ENCODE results near the gene PRKG1. TPM values are rescaled to one million over a fixed set of nuclear protein-coding genes. Genes with fewer than 3 reads are reported as not detected.
A peak's percentile ranks its signal among the peaks of the same experiment; 100 is the strongest.
"Not testable (repeated sequence)": the region's sequence is repeated elsewhere in the genome, so short reads cannot be mapped to it uniquely, and the experiment has no call there.

PRKG1 gene
- total RNA-seq, 2 donors from 2014 or later: 0.42 TPM; not detected in 1

DNA sequence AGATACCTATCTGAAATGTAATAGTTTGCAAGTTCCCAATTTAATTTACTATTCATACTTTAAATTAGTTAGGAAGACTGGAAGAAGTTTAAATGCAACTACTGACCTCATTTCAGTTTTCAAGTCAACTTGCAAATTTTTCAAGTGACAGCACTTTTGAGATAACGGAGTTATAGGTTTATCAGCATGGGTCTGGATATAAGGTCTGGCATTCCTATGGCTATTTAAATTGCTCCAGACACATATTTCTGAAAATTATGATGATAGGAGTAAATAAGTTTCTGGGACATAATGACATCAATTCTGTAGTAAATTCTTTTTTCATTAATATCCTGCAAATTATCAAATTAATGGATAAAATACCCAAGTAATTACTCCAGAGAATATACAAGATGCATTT lies 251.9 kb downstream of the PRKG1 start:
- no peak overlapping the region for H3K27ac Mint-ChIP-seq
- no peaks in the 10 kb centered on the region for H3K36me3 Mint-ChIP-seq (ENCODE audit: low read depth)
- H3K4me3 Mint-ChIP-seq: no peak overlapping the region
- no peaks in the 10 kb centered on the region for H3K4me1 Mint-ChIP-seq
- H3K27me3 Mint-ChIP-seq: no peaks in the 10 kb centered on the region
- peaks cover 3% of the 10 kb centered on the region for H3K9me3 Mint-ChIP-seq
- ATAC-seq (replicated peaks): no peak

DNA sequence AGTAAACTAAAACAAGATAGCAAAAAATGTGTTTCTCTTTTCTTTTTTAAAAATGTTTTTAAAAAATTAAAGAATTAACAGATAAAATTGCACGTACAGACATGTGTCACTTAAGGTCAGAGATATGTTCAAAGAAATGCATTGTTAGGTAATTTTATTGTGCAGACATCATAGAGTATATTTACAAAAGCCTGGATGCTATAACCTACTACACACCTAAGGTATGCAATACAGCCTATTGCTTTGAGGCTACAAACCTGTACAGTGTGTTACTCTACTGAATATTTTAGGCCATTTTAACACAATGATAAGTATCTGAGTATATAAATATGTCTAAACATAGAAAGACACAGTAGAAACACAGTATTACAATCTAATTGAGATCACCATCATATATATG lies 253.1 kb downstream of the PRKG1 start:
- Mint-ChIP-seq H3K4me3 (no peak overlapping the region), H3K36me3 (ENCODE audit: low read depth) (no peaks in the 10 kb centered on the region), H3K27ac (no peak overlapping the region), H3K27me3 (no peaks in the 10 kb centered on the region), H3K4me1 (no peaks in the 10 kb centered on the region), H3K9me3 (peaks cover 3% of the 10 kb centered on the region)
- no peak for ATAC-seq (replicated peaks)

DNA sequence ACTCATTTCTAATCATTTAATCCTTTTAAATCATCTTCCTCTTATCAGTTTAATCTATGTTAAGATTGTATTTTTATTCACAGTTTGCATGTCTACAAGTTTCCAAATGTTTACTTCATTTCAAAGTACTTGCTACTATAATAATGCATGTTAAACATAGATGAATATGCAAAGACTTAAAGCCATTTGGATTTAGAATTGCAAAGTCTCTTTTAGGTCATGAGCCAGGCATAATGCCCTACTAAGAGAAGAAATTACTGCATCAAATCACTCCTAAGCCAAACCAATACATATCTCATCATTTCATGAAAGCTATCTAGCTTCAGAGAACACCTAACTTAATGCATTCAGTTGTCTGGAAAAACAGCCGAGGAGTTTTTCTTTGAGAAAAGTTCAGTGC lies 266.1 kb downstream of the PRKG1 start:
- no peak for ATAC-seq (replicated peaks)
- Mint-ChIP-seq H3K27ac (peak overlapping the region; percentile 36), H3K4me3 (peak overlapping the region; percentile 3), H3K4me1 (peaks cover 5% of the 10 kb centered on the region), H3K9me3 (peaks cover 6% of the 10 kb centered on the region), H3K27me3 (no peaks in the 10 kb centered on the region), H3K36me3 (ENCODE audit: low read depth) (no peaks in the 10 kb centered on the region)

DNA sequence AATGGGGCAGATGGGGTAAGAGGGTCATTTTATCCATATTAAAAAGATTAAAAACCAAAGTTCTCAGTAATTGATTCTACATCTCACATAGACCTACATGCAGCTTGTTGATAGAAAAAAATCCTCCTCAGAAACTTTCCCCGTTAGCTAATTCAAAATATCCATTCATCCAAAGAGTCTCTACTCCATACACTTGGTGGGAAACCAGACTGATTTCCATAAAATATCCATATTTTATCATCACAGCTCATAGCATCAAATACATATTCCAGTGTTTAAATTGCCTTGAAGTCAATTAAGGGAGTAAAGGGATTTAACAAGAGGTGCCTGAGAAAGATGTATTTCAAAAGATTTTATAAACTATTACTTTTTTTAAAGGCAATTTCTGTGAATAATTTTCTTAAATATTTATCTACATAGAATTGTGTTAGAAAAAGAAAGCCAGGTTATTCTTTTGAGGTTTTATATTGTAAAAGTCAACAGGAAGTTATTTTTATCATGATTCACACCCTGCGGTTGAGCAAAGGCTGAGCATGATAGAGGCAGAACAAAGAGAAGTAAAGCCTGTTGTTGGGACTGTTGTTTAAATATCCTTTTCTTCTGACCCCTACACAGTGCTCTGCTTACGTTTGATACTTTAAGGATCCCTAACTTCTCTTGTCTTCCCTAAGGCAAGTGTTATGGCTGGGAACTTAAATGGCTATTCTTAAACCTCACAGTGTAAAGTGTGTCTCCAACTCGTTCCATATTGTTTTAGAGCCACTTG lies 266.7 kb downstream of the PRKG1 start:
- ATAC-seq (replicated peaks): peak; percentile 70
- H3K27me3 Mint-ChIP-seq: no peaks in the 10 kb centered on the region
- peak overlapping the region; percentile 55 for H3K4me3 Mint-ChIP-seq
- H3K9me3 Mint-ChIP-seq: peaks cover 6% of the 10 kb centered on the region
- peak overlapping the region; percentile 92 for H3K27ac Mint-ChIP-seq
- peaks cover 5% of the 10 kb centered on the region for H3K4me1 Mint-ChIP-seq
- no peaks in the 10 kb centered on the region for H3K36me3 Mint-ChIP-seq (ENCODE audit: low read depth)

DNA sequence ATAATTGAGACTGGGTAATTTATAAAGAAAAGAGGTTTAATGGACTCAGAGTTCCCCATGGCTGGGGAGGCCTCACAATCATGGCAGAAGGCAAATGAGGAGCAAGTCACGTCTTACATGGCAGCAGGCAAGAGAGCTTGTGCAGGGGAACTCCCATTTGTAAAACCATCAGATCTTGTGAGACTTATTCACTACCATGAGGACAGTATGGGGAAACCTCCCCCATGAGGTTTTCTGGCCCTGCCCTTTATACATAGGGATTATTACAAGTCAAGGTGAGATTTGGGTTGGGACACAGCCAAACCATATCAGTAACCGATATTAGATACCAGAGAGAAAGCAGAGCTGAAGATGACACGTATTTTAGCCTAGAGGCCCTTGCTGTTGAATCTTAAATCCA lies 267.5 kb downstream of the PRKG1 start:
- not testable (repeated sequence) for H3K27me3 Mint-ChIP-seq; H3K36me3 Mint-ChIP-seq (ENCODE audit: low read depth); H3K9me3 Mint-ChIP-seq; H3K4me1 Mint-ChIP-seq
- peak; percentile 79 for ATAC-seq (replicated peaks)
- Mint-ChIP-seq H3K4me3 (peak overlapping the region; percentile 55), H3K27ac (peak overlapping the region; percentile 92)

DNA sequence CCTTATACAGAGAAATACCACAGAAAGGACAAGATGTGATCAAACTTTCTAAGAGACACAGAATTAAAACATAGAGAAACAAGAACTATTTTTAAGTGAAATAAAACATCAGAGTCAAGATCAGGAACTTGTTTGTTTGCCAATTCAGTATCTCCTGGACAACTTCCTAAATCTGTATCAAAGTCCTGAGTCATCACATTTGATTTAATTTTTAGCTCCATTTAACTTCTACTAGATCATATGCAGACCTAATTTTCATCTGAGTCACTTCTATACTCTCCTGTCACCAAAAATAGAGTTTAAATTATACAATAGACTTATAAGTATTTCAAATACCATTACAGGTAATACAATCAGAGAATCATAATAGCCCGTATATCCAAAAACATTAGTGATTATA lies 268.1 kb downstream of the PRKG1 start:
- Mint-ChIP-seq H3K27me3 (no peaks in the 10 kb centered on the region), H3K36me3 (ENCODE audit: low read depth) (no peaks in the 10 kb centered on the region), H3K4me3 (no peak overlapping the region), H3K27ac (no peak overlapping the region), H3K9me3 (peaks cover 6% of the 10 kb centered on the region), H3K4me1 (peaks cover 5% of the 10 kb centered on the region)
- no peak for ATAC-seq (replicated peaks)

DNA sequence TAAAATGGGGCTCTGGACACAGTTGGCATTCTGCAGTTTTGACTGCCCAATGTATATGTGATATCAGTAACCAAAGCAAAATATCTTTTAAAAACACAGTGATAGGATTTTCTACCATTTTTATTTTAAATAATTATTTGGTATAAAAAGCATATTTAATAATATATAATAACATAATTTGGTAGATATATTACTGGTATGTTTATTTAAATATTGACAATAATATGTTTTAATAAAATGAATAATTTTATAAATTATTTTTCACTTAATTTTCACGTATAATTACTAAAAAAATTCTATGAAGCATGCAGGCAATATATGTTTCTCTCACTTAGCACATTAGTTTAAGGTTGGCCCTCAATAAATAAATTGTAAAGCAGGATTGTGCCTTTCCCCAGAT lies 269.1 kb downstream of the PRKG1 start:
- ATAC-seq (replicated peaks): no peak
- no peaks in the 10 kb centered on the region for H3K27me3 Mint-ChIP-seq
- H3K27ac Mint-ChIP-seq: no peak overlapping the region

DNA sequence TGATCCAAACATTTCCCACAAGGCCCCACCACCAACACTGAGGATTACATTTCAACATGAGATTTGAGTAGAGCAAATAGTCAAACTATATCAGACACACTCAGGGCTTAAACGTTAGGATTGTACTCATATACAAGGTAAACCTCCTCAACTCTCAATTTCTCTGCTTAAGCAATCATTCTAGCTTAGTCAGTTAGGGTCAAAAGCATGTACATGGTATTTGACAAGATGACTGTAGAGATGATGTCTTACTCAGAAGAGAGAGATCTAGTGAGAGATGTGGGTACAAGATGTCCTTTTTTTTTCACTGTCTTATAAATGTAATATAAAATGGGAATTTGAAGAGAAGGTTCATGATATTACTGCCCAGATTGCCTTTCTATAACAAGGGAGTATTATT lies 270.1 kb downstream of the PRKG1 start:
- Mint-ChIP-seq H3K27me3 (no peaks in the 10 kb centered on the region), H3K36me3 (ENCODE audit: low read depth) (no peaks in the 10 kb centered on the region), H3K4me3 (no peak overlapping the region), H3K4me1 (peaks cover 5% of the 10 kb centered on the region), H3K27ac (no peak overlapping the region), H3K9me3 (peaks cover 6% of the 10 kb centered on the region)
- no peak for ATAC-seq (replicated peaks)

More for the DNA sequence above, 269.1 kb downstream of the PRKG1 start:
- no peaks in the 10 kb centered on the region for H3K36me3 Mint-ChIP-seq (ENCODE audit: low read depth)
- peaks cover 6% of the 10 kb centered on the region for H3K9me3 Mint-ChIP-seq
- no peak overlapping the region for H3K4me3 Mint-ChIP-seq
- peaks cover 5% of the 10 kb centered on the region for H3K4me1 Mint-ChIP-seq

DNA sequence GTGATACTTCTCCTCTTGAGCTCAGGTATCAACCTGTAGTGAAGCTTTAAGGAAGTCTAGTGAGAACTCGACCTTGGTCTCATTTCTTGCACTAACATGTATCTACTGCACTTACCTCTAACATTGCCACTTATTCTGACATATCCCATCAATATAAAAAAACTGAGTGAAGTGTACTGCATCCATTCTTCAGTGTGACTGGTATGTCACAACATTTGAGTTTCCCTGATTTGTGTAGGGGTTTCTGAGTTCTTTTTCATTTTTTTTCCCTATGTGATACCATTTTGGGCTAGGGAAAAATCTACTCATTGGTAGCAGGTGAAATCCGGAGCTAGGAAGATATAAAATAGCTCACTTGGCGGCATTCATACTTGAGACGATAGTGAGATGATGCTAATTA lies 274.3 kb downstream of the PRKG1 start:
- H3K4me3 Mint-ChIP-seq: no peak overlapping the region
- H3K4me1 Mint-ChIP-seq: no peaks in the 10 kb centered on the region
- no peak overlapping the region for H3K27ac Mint-ChIP-seq
- H3K36me3 Mint-ChIP-seq (ENCODE audit: low read depth): no peaks in the 10 kb centered on the region
- no peaks in the 10 kb centered on the region for H3K27me3 Mint-ChIP-seq
- no peaks in the 10 kb centered on the region for H3K9me3 Mint-ChIP-seq
- ATAC-seq (replicated peaks): no peak

DNA sequence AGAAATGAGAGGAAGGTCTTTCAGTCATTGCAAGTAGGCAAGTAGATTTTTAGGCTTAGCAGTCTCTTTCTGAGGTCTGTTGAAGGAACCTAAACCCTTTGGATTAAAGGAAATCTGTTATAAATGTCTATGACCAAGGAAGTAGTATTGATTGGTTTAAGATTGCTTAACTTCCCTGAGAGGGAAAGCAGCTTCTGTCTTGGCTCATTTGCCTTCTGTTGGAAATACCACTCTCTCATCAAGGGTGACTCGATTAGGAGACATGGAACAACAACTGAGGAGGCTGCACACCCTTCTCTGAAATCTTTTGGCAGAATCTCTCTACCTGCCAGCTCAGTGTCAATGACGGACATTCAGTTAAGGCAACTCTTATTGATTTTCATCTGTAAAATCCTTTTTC lies 282.9 kb downstream of the PRKG1 start:
- Mint-ChIP-seq H3K36me3 (ENCODE audit: low read depth) (no peaks in the 10 kb centered on the region), H3K4me1 (no peaks in the 10 kb centered on the region), H3K9me3 (no peaks in the 10 kb centered on the region), H3K27ac (no peak overlapping the region), H3K4me3 (no peak overlapping the region), H3K27me3 (no peaks in the 10 kb centered on the region)
- ATAC-seq (replicated peaks): no peak

DNA sequence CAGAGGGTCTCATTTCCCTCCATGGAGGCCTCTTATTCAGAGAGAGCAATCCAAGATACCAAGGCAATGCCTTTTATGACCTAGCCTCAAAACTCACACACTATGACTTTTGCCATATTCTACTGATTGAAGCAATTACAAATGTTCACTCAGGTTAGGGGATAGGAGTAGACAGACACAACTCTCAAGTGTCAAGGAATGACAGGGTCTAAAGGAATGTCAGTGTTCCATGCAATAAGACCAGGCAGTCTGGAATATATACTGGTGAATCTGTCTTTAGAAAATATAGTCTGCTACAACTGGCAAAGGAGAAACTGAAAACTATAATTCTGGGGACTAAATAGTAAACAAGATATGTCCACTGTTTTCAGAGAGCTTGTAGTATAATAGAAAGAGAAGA lies 283.9 kb downstream of the PRKG1 start:
- Mint-ChIP-seq H3K9me3 (no peaks in the 10 kb centered on the region), H3K4me3 (no peak overlapping the region), H3K27ac (no peak overlapping the region), H3K36me3 (ENCODE audit: low read depth) (no peaks in the 10 kb centered on the region), H3K4me1 (no peaks in the 10 kb centered on the region), H3K27me3 (no peaks in the 10 kb centered on the region)
- ATAC-seq (replicated peaks): no peak

DNA sequence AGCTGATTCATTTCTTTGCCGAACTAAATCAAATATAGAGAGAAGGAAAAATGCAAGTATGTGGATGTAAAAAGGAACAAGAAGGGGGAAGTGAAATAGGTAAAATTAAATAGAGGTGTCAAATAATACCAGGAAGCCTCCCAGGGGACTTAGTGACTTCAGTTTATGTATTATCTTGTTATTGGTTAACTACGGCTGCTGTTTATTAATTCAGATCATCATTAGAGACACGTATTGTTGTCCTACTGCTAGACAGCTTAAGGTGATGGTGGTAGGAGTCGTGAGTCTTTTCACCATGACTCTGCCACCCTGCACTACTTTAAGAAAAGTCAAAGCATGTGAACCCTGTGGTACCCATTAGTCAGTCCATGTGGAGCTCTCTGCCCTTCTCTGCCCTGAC lies 289.1 kb downstream of the PRKG1 start:
- H3K36me3 Mint-ChIP-seq (ENCODE audit: low read depth): no peaks in the 10 kb centered on the region
- no peaks in the 10 kb centered on the region for H3K9me3 Mint-ChIP-seq
- no peak overlapping the region for H3K4me3 Mint-ChIP-seq
- no peak overlapping the region for H3K27ac Mint-ChIP-seq
- no peaks in the 10 kb centered on the region for H3K4me1 Mint-ChIP-seq
- peaks cover 3% of the 10 kb centered on the region for H3K27me3 Mint-ChIP-seq
- ATAC-seq (replicated peaks): no peak

DNA sequence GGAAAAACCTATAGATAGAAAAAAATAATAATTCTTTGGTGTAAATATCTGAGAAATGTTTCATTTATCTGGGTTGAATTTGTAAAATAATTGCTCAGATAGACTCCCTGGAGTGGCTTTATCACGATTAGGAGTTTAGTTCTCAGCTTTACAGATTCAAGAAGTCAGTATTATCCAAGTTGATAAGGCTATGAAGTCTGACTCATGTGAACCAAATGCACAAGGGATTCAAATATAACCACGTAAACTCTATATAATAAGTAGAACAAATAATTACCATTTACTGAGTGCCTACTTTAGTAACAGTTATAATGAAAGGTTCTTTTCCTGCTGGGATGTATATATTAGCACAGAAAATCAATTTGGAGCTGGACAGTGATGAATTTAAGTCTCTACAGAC lies 290.4 kb downstream of the PRKG1 start:
- ATAC-seq (replicated peaks): no peak
- Mint-ChIP-seq H3K9me3 (no peaks in the 10 kb centered on the region), H3K36me3 (ENCODE audit: low read depth) (no peaks in the 10 kb centered on the region), H3K27ac (no peak overlapping the region), H3K27me3 (peaks cover 3% of the 10 kb centered on the region), H3K4me3 (no peak overlapping the region), H3K4me1 (no peaks in the 10 kb centered on the region)

DNA sequence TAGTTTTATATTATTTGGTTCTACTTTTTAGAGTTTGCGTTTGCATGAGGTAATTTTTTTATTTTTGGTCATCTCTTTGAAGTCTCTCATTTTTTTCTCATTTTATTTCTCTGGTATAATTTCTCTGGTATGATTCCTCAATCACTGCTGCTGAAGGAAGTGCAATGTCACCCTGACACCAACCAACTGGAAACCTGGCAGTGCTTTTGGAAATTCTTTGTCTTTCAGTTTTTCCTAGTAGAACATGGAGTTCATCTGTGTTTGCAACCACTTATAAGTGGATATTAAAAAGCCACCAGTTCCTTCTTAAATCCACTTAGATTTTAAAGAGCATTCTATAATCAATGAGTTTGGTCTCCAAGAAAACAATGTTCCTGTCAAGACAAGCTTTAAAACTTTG lies 291.8 kb downstream of the PRKG1 start:
- Mint-ChIP-seq H3K27ac (no peak overlapping the region), H3K36me3 (ENCODE audit: low read depth) (no peaks in the 10 kb centered on the region), H3K27me3 (peaks cover 3% of the 10 kb centered on the region), H3K9me3 (no peaks in the 10 kb centered on the region), H3K4me3 (no peak overlapping the region), H3K4me1 (no peaks in the 10 kb centered on the region)
- ATAC-seq (replicated peaks): no peak

DNA sequence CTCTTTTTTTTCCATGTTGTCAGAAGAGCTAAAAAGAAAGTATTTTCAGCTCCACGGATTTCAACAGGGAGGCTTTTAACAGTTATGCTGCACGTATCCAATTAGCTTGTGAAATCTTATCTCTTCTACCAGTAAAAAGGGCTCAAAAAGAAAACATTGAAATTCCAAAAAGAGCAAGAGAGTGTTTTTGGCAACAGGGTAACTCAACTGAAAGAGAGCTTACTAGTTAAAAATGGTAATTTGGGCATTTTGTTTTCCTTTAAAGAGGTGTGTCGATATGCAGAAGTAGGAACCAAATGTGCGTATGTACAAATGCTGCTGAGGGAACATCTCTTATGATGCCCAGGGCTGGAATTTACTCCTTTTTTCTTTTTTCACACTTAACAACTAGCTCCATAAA lies 292.8 kb downstream of the PRKG1 start:
- Mint-ChIP-seq H3K27ac (no peak overlapping the region), H3K4me3 (no peak overlapping the region)

DNA sequence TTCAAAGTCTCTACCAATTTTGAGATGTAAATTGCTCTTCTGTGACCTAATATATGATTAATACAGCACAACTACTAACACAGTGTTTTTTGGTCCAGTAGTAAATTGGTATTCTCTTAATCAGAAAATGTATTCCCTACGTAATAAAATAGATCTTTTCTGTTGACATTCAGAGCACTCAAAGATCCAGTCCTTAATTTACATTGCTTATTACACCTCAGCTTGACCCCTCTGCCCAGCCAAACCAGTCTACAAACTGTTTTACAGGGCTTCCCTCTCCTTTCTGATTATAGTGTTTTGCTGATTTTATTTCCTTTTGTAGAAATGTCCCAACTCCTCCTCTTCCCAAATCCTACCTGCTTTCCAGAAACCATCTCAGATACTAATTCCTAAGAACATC lies 293.4 kb downstream of the PRKG1 start:
- Mint-ChIP-seq H3K9me3 (no peaks in the 10 kb centered on the region), H3K27me3 (peaks cover 3% of the 10 kb centered on the region), H3K27ac (no peak overlapping the region), H3K4me1 (no peaks in the 10 kb centered on the region), H3K36me3 (ENCODE audit: low read depth) (no peaks in the 10 kb centered on the region), H3K4me3 (no peak overlapping the region)
- ATAC-seq (replicated peaks): no peak

More for the DNA sequence above, 292.8 kb downstream of the PRKG1 start:
- Mint-ChIP-seq H3K9me3 (no peaks in the 10 kb centered on the region), H3K4me1 (no peaks in the 10 kb centered on the region), H3K36me3 (ENCODE audit: low read depth) (no peaks in the 10 kb centered on the region), H3K27me3 (peaks cover 3% of the 10 kb centered on the region)
- ATAC-seq (replicated peaks): no peak
